HG02981 (cell line): Measurements from ENCODE around the gene FAM3C.

Experiments
- ATAC-seq: cut with Tn5 transposase; IDR thresholded peaks from one replicate; pipeline ENCODE4 v1.9.1; 2021; ENCODE audit warnings: mild to moderate bottlenecking, moderate library complexity; ENCODE audit not compliant: unreplicated experiment

The FAM3C gene

DNA sequence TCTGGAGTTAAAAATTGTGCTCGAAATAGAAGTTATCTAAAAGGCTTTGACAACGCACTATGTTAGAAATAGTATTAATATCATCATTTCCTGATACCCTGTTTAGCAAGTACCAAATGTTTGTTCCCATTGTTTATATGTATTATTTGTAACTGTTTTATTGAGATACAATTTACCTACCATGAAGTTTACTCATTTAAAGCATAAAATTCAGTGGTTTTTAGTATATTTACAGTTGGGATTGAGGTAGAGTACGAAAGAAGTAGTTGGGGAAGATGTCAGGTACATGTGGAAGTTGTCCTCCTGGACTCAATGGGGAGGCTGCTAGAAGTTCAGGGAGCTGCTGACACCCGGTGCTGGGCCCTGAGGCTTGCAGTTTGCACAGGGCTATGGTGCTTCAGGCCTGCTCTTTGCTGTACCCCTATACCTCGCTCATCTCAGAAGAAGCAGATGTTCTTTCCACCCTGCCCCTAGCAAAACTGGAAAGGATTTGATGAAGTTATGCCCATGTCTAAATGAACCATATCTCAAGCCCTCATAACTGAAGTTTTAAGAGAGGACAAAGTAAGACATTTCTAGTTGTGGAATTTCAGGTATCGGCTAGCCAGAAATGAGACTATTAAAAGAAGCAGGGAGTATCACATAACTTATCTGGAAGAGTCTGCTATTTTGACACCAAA lies 92.5 kb downstream of the FAM3C start:
- ATAC-seq: no peak

DNA sequence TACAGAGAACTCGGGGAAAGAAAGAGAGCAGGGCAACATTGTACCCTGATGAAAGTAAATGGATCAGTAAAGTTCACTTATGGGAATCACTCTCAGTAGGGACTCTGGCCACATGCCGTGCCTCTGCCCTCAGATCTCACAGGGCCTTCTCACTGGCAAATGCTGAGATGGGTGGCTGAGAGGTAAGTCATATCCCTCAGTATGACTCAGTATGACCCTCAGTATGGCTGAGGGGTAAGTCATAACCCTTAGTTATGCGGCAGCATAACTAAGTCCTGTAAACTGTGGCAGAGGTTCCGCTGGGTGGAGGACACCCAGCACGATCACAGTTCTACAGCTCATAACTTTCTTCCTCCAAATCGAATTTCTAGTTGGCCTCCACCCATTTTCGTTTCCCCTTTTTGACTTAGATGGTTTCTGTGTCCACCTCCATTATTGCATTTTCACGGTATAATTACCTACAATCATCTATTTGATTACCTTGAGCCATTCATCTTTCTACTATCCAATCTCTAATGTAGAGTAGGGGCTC lies 93.8 kb downstream of the FAM3C start:
- ATAC-seq: peak; percentile 91

DNA sequence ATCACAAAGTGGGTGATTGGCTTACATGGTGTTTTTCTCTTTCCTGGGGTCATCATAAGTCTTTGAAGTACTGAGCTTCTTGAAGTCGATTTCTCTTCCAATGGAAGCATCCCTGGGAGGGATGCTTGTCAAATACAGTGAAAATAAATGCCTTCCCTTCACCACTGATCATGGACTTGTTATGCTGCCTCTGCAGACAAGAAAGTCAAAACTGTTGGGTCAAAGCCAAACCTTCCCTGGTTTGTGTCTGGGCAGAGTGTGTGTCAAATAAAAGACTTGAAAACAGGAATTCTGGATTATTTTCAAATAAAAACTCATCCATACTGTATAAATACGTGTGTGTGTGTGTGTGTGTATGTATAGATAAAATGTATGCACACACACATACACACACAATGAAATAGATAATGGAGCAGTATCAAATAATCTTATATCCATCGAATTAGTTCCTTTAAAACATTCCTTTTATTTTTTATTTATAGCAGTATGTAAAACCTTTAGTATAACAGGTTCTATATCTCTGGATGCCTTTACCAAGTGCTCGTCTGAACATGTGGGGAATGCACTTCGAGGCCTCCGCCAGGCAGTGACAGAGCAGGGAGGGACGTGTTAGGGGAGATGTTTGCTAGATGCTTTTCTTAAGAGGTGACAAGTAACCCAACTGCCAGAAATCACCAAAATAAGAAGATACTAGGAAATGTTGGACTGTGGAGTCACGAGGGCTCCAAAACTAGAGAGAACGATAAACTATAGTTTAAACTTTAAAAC lies 94.5 kb downstream of the FAM3C start:
- no peak for ATAC-seq

DNA sequence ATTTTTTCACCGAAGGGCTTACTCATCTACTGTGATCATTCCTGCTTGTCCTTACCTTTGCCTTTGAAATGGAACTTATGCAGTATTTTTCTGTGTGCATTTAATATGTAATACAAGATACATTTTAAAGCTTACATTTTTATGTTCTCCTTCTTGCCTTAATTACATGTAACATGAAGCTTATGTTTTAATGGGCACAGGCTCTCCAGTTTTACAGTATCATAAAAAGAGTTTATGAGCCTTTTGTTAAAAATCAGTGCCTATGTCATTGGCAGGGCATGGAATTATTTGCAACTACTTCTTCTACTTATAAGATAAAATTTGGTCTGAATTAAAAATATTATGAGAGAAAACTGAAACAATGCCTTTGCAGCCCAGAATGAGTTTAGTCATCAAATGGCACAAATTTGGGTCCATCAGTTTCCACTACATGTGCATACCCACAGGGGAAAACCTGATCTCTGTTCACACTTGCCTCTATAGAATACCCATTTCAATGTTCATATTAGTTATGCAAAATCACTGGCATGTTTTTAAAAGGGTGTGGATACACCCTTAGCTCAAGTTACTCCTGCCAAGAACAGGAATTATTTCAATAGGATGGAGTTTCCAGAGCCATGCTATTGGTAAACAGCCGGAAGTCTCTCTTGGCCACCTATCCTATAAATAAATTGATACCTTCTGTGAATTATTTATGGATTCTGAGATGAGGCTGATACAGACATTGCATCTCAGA lies 95.3 kb downstream of the FAM3C start:
- no peak for ATAC-seq
